BJ (cell line): ENCODE data around the gene ZNG1F. TPM values are rescaled to one million over a fixed set of nuclear protein-coding genes. Genes with fewer than 3 reads are reported as not detected.
"Not testable (repeated sequence)": the region's sequence is repeated elsewhere in the genome, so short reads cannot be mapped to it uniquely, and the experiment has no call there.

Source experiments
- CTCF ChIA-PET: fragments of 350-600 bp; formaldehyde crosslinking; extraction: SDS; loops from one replicate; lab custom pipeline; 2021; ENCODE audit warnings: antibody characterized with exemption, inconsistent platforms; lab: Yijun Ruan, JAX
- POLR2A ChIA-PET: fragments of 300-600 bp; sonication (Branson Sonifier 250); formaldehyde crosslinking; extraction: SDS; loops from one replicate; lab custom pipeline; 2021; ENCODE audit warnings: antibody characterized with exemption; lab: Charles Lee
- DNase-seq: peaks from one replicate; pipeline ENCODE4 v3.0.0-alpha.2; 2011; ENCODE audit warnings: low read depth
- H3K27me3 ChIP-seq: 2 replicates; pipeline ENCODE4 v1.6.0; 2011; ENCODE audit warnings: low read length; ENCODE audit not compliant: control insufficient read depth, insufficient read depth
- H3K36me3 ChIP-seq: 2 replicates; pipeline ENCODE4 v1.5.1; 2011; ENCODE audit warnings: low read length; ENCODE audit not compliant: control insufficient read depth, insufficient read depth
- H3K4me3 ChIP-seq: 2 replicates; pipeline ENCODE4 v1.5.1; 2011; ENCODE audit warnings: low read depth, mild to moderate bottlenecking, control low read depth, low read length
- polyA plus RNA-seq: library from polyadenylated mRNA; depleted of rRNA; stranded (reverse); fragments of >200 nt; gene quantifications from 2 replicates; pipeline ENCODE4 v1.2.3, GENCODE V29; 2011

Gene ZNG1F
- polyA plus RNA-seq, 1 experiment, result 1.1 TPM

DNA sequence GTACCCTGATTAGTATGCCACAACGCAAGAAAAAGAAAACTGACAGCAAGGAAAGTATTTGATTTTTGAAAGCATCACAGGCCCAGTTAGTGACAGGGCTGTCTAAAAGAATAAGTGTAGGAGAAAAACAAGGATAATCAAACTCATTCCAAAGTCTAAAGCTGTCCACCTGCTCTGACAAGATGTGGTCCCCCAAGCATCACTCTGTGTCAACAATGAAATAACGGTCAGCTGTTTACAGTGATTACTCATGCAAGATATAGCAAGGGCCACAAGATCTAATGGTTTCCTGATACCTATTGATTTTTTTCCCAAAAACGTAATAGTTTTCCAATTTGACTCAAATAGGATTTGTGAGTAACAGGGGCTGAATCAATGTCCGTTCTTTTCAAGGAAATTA, 14.1 kb downstream of the ZNG1F start:
- H3K4me3 ChIP-seq, CTCF ChIA-PET, POLR2A ChIA-PET, DNase-seq, H3K36me3 ChIP-seq, H3K27me3 ChIP-seq: not testable (repeated sequence)

GRCh38 chr9:41150116-41150515, 39.0 kb downstream of the ZNG1F start:
- H3K36me3 ChIP-seq, H3K4me3 ChIP-seq, CTCF ChIA-PET, POLR2A ChIA-PET, DNase-seq, H3K27me3 ChIP-seq: not testable (repeated sequence)

- POLR2A ChIA-PET, H3K27me3 ChIP-seq, CTCF ChIA-PET, H3K4me3 ChIP-seq, H3K36me3 ChIP-seq, DNase-seq: not testable (repeated sequence)
Observed at GRCh38 chr9:41141878-41142277, 47.2 kb downstream of the ZNG1F start.

DNA sequence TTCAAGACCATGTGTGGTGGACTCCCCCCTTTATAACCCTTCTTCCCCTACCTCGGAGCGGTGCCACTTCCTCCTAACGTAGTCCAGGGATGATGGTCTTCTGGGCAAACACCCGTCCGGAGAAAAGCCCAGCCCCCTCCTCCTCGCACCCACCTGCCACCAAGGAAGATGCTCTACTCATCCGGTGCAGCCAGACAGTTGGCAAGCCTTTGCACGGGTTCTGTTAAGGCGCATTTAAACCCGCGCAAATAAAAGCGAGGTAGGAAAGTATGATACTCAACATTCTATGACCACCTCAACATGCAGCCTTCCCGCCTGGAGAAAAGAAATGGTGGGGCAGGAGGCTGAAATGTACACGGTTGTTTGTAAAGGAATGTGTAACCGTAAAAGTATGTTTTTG, 60.5 kb downstream of the ZNG1F start, which contains the start of gene FOXD4L6:
FOXD4L6 (minus strand) TSS at position 101 of the 400 bp plus-strand sequence. CDS start 298 bp downstream, outside the sequence.
- CTCF ChIA-PET, H3K27me3 ChIP-seq, POLR2A ChIA-PET, H3K36me3 ChIP-seq, H3K4me3 ChIP-seq, DNase-seq: not testable (repeated sequence)

- H3K27me3 ChIP-seq, CTCF ChIA-PET, POLR2A ChIA-PET: not testable (repeated sequence)
Observed at GRCh38 chr9:41126746-41127446, 62.2 kb downstream of the ZNG1F start.

DNA sequence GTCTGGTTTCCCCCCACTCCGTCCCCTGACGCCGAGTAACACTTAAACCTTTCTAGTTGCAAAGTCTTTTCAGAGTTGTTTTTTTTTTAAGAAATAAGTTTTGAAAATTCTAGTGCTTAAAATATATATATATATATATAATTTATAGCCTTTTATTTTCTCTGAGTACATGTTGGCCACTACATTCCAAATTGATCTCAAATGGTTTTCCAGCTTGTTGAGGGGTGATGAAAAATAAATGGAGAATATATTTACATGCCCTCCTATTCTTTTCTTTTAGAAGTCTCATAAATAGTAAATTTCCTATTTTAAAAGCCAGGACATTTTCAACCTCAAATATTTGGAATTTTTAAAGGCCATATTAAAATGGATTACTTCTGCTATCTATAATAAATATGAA, 63.2 kb downstream of the ZNG1F start:
- CTCF ChIA-PET, H3K27me3 ChIP-seq, H3K4me3 ChIP-seq, POLR2A ChIA-PET, H3K36me3 ChIP-seq, DNase-seq: not testable (repeated sequence)

More at GRCh38 chr9:41126746-41127446, 62.2 kb downstream of the ZNG1F start:
- DNase-seq, H3K36me3 ChIP-seq, H3K4me3 ChIP-seq: not testable (repeated sequence)

- POLR2A ChIA-PET, H3K4me3 ChIP-seq, H3K36me3 ChIP-seq, H3K27me3 ChIP-seq, DNase-seq, CTCF ChIA-PET: not testable (repeated sequence)
Observed at GRCh38 chr9:41125109-41125658, 63.9 kb downstream of the ZNG1F start.

DNA sequence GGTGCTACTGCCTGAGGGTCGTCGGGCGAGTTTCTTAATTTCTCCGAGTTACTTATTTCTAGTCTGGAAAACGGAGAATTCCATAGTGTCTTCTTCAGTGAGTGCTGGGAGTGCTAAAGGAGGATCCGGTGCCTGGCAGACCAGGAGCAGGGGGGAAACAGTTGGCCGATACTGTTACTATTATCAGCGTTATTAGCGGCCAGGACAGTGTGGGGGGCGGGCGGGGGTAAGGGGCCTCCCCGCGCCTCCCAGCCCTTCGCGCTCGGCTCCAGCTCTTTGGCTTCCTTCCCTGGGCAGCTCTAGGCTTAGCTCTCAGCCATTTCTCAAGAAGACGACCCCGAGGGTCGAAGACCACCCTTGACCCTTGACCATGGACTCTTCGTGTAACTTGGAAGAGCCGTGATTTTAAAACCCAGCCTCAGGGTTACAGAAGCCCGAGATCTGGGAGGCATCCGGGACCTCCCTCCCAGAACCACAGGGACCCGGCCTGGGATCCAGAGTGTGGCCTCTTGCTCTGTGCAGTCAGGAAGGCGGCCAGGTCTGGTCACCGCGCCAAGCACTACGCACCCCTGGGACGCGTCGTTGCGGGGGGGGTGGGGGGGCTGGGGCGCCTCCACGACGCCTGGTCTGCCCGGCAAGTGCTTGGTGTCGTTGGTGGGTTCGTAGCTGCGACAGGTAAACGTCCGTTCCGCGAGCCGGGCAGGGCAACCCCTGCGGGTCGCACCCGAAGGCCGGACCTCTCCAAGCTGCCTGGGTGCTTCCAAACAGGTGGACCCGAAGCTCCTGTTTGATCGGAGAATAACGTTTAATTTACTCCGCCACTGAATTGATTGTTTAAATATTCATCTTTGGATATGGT, 64.6 kb downstream of the ZNG1F start:
- H3K27me3 ChIP-seq, POLR2A ChIA-PET, H3K36me3 ChIP-seq, DNase-seq, CTCF ChIA-PET, H3K4me3 ChIP-seq: not testable (repeated sequence)

DNA sequence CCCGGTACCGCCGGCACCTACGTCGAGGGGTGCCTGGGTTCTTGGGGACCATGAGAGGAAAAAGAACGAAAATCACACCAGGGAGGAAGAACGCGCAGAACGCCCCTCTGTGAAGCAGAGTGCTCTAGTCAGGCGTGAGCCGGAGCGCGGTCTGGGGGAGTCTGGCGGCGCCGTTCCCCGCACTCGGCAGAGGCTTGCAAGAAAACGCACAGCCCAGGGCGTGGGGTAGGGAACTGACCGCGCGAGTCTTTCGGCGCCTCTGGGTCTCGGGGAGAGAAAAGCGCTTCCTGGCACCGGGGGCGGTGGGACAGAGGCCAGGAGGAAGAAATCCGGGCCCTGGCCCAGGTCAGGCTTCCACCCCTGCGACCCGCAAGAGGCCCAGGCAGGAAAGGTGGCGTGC, 65.3 kb downstream of the ZNG1F start:
- POLR2A ChIA-PET, DNase-seq, CTCF ChIA-PET, H3K4me3 ChIP-seq, H3K27me3 ChIP-seq, H3K36me3 ChIP-seq: not testable (repeated sequence)

GRCh38 chr9:41123396-41123795, 65.7 kb downstream of the ZNG1F start:
- CTCF ChIA-PET, H3K27me3 ChIP-seq, H3K4me3 ChIP-seq, H3K36me3 ChIP-seq, POLR2A ChIA-PET, DNase-seq: not testable (repeated sequence)

DNA sequence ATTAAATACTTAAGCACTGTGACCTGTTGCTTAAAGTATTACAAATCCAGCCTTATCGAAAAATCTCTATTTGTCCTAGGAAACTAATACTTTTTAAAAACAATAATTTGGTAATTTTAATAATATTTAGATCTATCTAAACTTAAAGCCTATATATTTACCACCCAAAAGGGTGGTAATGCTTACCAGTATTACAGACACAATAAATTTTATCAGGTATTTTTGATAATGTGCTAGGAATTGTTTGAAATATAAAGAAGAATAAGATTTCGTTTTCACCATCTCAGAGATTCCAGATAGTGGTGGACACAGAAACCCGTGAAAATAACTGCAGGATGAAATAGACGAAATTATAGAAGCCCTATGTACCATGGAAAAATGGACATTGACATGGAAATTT, 68.4 kb downstream of the ZNG1F start:
- H3K27me3 ChIP-seq, DNase-seq, CTCF ChIA-PET, H3K4me3 ChIP-seq, POLR2A ChIA-PET, H3K36me3 ChIP-seq: not testable (repeated sequence)

- POLR2A ChIA-PET, H3K27me3 ChIP-seq, CTCF ChIA-PET, H3K36me3 ChIP-seq, DNase-seq, H3K4me3 ChIP-seq: not testable (repeated sequence)
Observed at GRCh38 chr9:41119719-41120118, 69.4 kb downstream of the ZNG1F start.

- H3K4me3 ChIP-seq, CTCF ChIA-PET, DNase-seq, H3K36me3 ChIP-seq, H3K27me3 ChIP-seq, POLR2A ChIA-PET: not testable (repeated sequence)
Observed at GRCh38 chr9:41119311-41119710, 69.8 kb downstream of the ZNG1F start.
